GM12891 (cell line): ENCODE data around the gene FAM20A.
"Not testable (repeated sequence)": the region's sequence is repeated elsewhere in the genome, so short reads cannot be mapped to it uniquely, and the experiment has no call there.

Source experiments
- PAX5 ChIP-seq: IDR thresholded peaks from 2 replicates; pipeline ENCODE4 v1.6.1; 2011; ENCODE audit warnings: low read length, moderate library complexity, mild to moderate bottlenecking; ENCODE audit not compliant: insufficient read depth, severe bottlenecking
- POLR2A ChIP-seq: IDR thresholded peaks from 2 replicates; pipeline ENCODE4 v1.6.1; 2011; ENCODE audit warnings: low read depth, low read length, control low read depth
- POLR2AphosphoS5 ChIP-seq: IDR thresholded peaks from 2 replicates; pipeline ENCODE4 v1.6.1; 2011; ENCODE audit warnings: low read depth, low read length, control low read depth
- SPI1 ChIP-seq: IDR thresholded peaks from 2 replicates; pipeline ENCODE4 v1.6.1; 2011; ENCODE audit warnings: low read depth, low read length, control low read depth
- TAF1 ChIP-seq: IDR thresholded peaks from 2 replicates; pipeline ENCODE4 v1.6.1; 2011; ENCODE audit warnings: low read depth, low read length, control low read depth

DNA sequence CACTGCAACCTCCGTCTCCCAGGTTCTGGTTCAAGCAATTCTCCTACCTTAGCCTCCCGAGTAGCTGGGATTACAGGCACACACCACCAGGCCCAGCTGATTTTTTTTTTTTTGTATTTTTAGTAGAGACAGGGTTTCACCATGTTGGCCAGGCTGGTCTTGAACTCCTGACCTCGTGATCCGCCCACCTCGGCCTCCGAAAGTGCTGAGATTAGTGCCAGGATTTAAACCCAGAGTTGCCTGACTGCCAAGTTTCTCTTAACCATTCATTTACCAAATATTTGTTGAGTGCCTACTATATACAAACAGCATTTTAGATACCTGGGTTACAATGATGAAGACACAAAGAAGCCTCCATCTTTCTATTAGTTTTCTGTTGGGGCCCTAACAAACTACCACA, 18.3 kb downstream of the FAM20A start:
- TF ChIP-seq POLR2A, POLR2AphosphoS5, TAF1, PAX5, SPI1: not testable (repeated sequence)
